ENCODE results near the gene RHOB. TPM values are rescaled to one million over a fixed set of nuclear protein-coding genes. Genes with fewer than 3 reads are reported as not detected.
"Not testable (repeated sequence)": the region's sequence is repeated elsewhere in the genome, so short reads cannot be mapped to it uniquely, and the experiment has no call there.

Gene RHOB
- total RNA-seq, 3 donors from 2014 or later = 75.5 to 616 (median 104) TPM

DNA sequence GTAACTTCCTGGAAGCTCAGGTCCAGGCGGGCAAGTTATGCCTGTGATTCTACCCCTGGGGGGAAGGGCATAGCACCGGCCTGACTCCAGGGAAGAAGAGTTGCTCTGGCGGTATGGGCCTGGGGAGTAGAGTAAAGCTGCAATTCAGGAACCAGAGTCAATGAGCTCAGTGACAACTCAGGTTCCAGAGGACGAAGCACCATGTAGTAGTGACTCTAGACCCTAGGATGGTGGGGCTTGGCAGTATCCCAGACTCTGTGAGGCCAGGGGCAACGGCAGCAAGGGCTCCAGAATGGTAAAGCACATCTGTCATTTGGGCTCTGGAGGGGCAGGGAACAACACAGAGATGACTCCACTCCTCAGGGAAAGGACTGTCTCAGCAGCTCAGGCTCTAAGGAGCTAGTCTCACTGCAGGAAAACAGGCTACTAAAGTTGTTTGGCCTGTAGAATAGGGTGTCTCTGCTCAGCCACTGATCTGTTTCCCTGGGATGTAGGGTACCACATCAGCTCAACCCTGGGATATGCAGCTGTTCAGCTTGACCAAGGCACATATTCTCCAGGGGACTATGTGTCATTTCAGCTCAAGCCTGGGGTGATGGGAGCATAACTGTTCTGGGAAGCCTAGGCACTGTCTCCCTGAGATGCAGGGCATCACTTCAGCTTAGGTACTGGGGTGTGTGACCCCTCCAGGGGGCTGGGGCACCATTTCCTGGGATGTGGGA is 36.2 kb upstream of the RHOB start:
- Histone ChIP-seq H3K9me3 (peaks cover 11% of the 10 kb centered on the region), H3K4me3 (no peak overlapping the region), H3K36me3 (ENCODE audit: low read depth) (no peaks in the 10 kb centered on the region), H3K4me1 (ENCODE audit: low read depth) (no peaks in the 10 kb centered on the region)
- intact Hi-C loops (cut with DNase I, micrococcal nuclease) = no loop called here
- no peak for TF ChIP-seq CTCF (IDR thresholded peaks at IDR 0.05)
- no peak for DNase-seq
- ATAC-seq = no peak

GRCh38 chr2:20411361-20411894 is 35.4 kb upstream of the RHOB start:
- intact Hi-C loops (cut with DNase I, micrococcal nuclease) = no loop called here
- peak; percentile 81 to 97 (median 92) for DNase-seq
- ATAC-seq = peak; percentile 100
- Histone ChIP-seq H3K4me1 (ENCODE audit: low read depth) (no peaks in the 10 kb centered on the region), H3K36me3 (ENCODE audit: low read depth) (no peaks in the 10 kb centered on the region), H3K4me3 (no peak overlapping the region), H3K9me3 (peaks cover 11% of the 10 kb centered on the region)
- peak; percentile 72 for TF ChIP-seq CTCF (IDR thresholded peaks at IDR 0.05)

- no peaks in the 10 kb centered on the region for H3K4me1 ChIP-seq (ENCODE audit: low read depth)
- no peak for DNase-seq
Observed at GRCh38 chr2:20414806-20415205, 32.1 kb upstream of the RHOB start.

GRCh38 chr2:20415511-20415918 is 31.4 kb upstream of the RHOB start:
- Histone ChIP-seq H3K4me3 (no peak overlapping the region), H3K4me1 (ENCODE audit: low read depth) (no peaks in the 10 kb centered on the region), H3K36me3 (ENCODE audit: low read depth) (no peaks in the 10 kb centered on the region), H3K9me3 (no peaks in the 10 kb centered on the region)
- ATAC-seq = peak; percentile 11
- no peak for TF ChIP-seq CTCF (IDR thresholded peaks at IDR 0.05)
- DNase-seq = no peak
- intact Hi-C loops (cut with DNase I, micrococcal nuclease) = no loop called here

More at GRCh38 chr2:20414806-20415205, 32.1 kb upstream of the RHOB start:
- H3K9me3 ChIP-seq = no peaks in the 10 kb centered on the region
- no peaks in the 10 kb centered on the region for H3K36me3 ChIP-seq (ENCODE audit: low read depth)
- intact Hi-C loops (cut with DNase I, micrococcal nuclease) = no loop called here
- no peak for TF ChIP-seq CTCF (IDR thresholded peaks at IDR 0.05)
- ATAC-seq = no peak
- no peak overlapping the region for H3K4me3 ChIP-seq

- intact Hi-C loops (cut with DNase I, micrococcal nuclease) = no loop called here
- H3K36me3 ChIP-seq (ENCODE audit: low read depth) = no peaks in the 10 kb centered on the region
- H3K4me3 ChIP-seq = no peak overlapping the region
- no peaks in the 10 kb centered on the region for H3K4me1 ChIP-seq (ENCODE audit: low read depth)
- ATAC-seq (no peak), DNase-seq (no peak)
- H3K9me3 ChIP-seq = no peaks in the 10 kb centered on the region
- no peak for TF ChIP-seq CTCF (IDR thresholded peaks at IDR 0.05)
Observed at GRCh38 chr2:20416723-20417122, 30.2 kb upstream of the RHOB start.

DNA sequence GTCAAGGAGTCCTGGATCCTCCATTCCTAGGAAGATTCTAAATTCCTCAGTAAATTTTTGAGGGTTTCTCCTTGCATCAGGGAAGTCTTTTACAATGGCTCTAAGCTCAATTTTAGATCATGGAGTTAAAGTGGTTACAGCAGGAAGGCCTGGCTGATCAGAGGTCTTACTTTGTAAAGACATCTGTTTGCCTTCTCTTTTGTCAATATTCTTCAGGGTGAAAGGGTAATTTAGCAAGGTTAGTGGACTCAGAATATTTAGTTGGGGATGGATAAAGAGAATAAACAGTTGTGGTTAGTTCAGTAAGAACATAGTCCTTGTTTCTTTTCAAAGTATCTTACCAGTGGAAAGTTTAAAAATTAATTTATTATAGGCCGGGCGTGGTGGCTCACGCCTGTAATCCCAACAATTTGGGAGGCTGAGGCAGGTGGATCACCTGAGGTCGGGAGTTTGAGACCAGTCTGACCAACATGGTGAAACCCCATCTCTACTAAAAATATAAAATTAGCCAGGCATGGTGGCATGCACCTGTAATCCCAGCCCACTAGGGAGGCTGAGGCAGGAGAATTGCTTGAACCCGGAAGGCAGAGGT is 29.5 kb upstream of the RHOB start:
- H3K9me3 ChIP-seq; intact Hi-C loops (cut with DNase I, micrococcal nuclease); H3K4me1 ChIP-seq (ENCODE audit: low read depth); H3K4me3 ChIP-seq; DNase-seq; ATAC-seq; H3K36me3 ChIP-seq (ENCODE audit: low read depth): not testable (repeated sequence)

Measured in mucosa of descending colon (tissue), 3 donors.